HG02588 (cell line): Measurements from ENCODE around the gene PBXIP1.
A peak's percentile ranks its signal among the peaks of the same experiment; 100 is the strongest.

Source experiments
- ATAC-seq: cut with Tn5 transposase; IDR thresholded peaks from one replicate; pipeline ENCODE4 v1.9.1; 2021; ENCODE audit warnings: mild to moderate bottlenecking, moderate library complexity; ENCODE audit not compliant: unreplicated experiment

The PBXIP1 gene

GRCh38 chr1:154973344-154974101, 17.6 kb upstream of the PBXIP1 start:
- no peak for ATAC-seq

- ATAC-seq = no peak
These were observed 16.8 kb upstream of the PBXIP1 start for GRCh38 chr1:154972517-154973343.

DNA sequence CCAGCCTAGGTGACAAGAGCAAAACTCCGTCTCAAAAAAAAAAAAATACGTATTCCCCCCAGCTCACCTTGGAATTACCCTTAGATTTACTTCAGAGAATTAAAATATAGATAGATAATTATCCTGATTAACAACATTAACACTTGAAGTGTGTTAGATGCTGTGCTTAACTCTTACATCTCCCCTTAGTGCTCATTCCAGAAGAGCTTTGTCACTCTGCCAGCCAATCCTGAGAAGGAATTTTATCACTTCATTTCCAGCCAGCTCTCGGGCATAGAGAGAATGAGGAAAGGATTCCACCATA, 16.3 kb upstream of the PBXIP1 start:
- no peak for ATAC-seq

DNA sequence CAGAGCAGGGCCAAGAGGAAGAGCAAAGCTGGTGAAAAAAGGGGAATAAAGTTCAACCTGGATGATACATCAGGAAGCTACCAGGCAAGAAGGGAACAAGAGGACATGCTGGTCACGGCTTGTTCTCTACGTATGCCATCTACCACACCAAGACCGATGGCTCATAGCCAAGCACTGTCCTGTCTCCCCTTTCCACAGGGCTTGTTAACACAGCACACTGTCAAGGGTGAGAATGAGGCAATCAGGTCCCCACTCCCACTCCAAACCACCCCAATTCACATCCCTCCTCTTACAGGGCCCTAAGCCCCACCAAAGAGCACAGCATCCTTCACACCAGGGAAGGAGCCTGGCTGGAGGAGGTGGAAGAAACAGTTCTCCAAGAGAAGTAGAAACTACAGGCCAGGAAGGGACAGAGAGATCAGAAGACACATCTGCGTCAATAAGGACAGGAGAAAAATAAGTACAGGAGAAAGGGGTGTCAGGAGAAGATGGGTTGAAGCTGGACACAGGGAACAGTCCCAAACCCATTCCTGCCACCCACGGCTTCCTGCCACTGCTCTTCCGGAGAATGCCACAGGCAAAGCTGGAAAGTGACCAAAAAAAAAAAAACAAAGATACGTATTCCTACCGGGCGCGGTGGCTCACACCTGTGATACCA, 15.6 kb upstream of the PBXIP1 start:
- ATAC-seq = no peak

GRCh38 chr1:154970631-154971340, 14.9 kb upstream of the PBXIP1 start, which contains the start of gene SHC1:
TSS of gene SHC1 (minus strand) at chr1:154970747. CDS start at chr1:154970526, 221 bp downstream.
- no peak for ATAC-seq

DNA sequence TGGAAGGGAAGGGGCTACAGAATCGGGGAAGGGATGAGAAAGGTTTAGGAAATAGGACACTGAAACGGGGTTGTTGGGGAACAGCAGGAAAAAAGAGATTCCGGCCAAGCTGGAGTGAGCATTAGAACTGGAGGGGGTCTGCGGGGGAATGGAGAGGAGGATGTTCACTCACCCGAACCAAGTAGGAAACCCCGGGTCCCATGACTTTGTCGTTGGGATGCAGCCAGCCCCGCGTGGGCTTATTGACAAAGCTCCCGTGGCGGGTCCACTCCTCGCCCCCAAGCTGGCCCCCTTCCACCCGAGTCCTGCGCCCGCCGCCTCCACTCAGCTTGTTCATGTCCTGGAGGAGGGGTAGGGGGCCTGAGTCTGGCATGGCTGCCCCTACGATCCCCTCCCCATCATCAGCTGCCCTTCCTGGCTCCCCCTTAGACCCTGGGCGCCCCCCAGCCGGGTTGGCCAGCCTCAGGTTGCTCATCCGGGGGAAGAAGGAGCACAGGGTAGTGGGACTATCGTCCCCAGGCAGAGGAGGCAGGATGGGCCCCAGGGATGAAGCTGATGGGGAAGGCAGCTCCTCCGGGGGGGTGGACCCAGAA, 14.1 kb upstream of the PBXIP1 start:
- no peak for ATAC-seq

DNA sequence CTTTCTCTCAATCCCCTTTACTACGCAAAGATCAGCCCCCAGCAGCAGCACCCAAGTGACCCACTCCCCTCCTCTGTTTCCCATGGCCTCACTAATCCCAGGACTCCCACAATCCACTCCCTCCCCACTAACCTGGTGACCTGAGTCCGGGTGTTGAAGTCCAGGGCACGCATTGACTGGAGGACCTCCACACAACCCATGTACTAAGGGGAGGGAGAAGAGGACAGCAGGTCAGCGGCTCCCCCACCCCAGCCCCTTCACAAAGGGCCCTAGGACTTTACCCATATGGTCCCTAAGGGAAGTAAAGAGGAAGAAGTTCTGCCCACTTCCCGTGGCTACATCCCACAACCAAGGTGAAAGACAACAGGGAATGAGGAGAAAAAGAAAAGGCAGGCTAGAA, 13.3 kb upstream of the PBXIP1 start:
- no peak for ATAC-seq

DNA sequence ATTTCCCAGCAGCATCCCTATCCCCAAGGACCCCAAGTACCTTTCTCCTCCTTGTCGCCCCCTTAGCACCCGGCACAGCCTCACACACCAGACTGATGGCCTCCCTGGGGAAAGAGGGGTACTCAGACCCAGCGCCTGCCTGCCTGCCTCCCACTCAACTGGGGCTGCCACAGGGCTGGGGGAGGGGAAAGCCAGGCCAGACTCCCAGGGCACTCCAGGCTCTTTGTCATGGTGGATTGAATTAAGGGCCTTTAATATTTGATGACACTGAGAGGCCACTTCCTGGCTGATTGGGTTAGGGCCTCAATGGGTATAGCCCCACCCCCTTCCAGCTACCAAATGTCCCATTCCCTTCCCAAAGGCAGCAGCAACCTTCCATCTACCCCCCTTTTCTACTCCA, 12.8 kb upstream of the PBXIP1 start:
- ATAC-seq = no peak

- ATAC-seq = no peak
These were observed 11.5 kb upstream of the PBXIP1 start for GRCh38 chr1:154967331-154967950.

- no peak for ATAC-seq
These were observed 10.2 kb upstream of the PBXIP1 start for GRCh38 chr1:154966111-154966510.

DNA sequence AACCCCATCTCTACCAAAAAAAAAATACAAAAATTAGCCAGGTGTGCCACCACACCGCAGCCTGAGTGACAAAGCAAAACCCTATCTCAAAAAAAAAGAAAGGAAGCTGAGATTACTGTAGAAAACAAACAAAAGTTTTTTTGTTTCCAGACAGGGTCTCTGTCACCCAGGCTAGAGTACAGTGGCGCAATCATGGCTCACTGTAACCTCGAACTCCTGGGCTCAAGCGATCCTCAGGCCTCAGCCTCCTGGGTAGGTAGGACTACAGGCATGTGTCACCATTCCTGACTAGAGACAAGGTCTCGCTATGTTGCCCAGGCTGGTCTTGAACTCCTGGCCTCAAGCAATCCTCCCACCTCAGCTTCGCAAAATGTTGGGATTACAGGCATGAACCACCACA, 8.5 kb upstream of the PBXIP1 start:
- no peak for ATAC-seq

DNA sequence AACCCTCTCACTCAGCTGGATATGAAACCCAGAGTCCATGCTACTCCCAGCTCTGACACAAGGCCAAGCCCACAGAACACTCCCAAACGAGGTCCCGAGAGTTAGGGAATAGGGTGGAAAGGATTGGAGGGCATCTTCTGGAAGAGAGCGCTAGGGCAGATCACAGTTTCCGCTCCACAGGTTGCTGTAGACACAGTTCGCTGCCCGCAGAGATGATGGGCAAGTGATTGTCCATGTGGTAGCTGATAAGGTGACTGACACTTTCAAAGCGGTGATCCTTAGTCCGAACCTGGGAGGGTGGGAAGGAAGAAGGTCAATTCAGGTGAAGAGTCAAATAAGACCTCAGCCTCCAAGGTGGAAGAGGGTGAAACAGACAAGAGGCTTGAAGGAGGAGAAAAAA, 7.7 kb upstream of the PBXIP1 start:
- ATAC-seq = no peak

DNA sequence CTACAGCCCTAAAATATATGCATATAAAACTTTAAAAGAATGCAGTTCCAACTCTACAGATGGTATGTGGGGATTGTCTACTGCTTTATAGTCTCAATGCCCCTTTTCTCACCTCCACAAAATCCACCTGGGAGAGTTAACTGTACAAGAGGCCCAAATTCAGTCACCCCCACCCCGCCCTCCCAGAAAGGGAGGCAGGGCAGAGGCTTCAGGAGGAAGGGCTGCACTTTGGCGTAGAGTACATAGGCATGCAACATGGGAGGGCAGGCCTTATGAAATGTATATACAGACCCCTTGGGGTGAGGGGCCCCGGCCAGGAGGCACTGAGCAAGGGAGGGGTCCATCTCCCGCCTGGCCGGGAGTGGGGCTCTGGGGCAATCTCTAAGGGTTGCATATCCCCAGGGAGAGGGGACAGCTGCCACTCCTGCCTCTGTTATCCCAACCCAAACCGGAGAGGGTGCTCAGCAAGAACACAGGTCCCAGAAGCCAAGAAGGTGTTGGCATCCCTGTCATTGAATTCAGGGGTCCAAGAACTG, 7.0 kb upstream of the PBXIP1 start:
- ATAC-seq = no peak

GRCh38 chr1:154962156-154962749, 6.4 kb upstream of the PBXIP1 start:
- ATAC-seq = no peak

DNA sequence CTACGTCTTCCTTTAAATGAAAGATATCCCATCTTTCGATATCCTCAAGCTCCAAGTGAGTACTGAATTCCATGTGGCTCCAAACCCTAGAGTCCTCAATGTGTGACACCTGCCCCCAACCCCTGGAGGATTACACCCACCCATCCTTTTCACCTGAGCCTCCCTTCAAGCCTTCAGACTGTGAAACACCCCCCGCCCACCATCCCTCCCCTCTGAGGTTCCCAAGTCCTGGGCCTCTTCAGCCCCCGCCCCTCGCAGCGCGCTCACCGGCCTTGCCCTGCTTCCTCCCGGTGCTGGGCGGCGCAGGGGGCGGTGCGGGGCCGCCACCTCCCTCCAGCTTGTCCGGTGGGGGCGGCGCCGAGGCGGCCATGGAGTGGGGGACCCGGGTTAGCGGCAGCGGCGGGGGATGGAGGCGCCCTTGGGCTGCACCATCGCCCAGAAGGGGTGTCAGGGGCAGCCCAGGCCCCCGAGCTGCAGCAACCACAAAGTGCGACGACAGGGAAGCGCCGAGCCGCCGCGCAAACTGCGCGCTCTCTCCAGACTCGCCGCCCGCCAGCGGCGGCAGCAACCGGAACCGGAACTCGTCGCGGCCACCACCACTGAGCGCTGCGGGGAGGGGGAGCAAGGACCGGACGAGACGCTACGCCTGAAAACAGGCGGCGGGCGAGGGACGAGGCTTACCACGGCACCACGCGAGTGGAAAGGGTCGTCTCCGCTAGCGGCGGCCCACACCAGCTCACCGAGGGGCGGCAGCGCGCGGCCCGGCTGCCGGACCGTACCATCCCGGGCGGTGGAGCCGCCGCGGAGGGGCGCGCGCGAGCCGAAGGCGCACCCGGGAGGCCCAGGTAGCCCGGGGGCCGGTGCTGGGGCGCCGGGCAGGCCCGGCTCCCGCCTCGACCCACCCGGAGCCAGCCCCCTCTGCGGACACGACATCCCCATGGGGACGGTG, 5.6 kb upstream of the PBXIP1 start, which contains the start of gene PYGO2:
Gene PYGO2 (minus strand): TSS at position 576 of the 949 bp plus-strand sequence. CDS start 206 bp downstream, at position 370.
- ATAC-seq = peak; percentile 75

DNA sequence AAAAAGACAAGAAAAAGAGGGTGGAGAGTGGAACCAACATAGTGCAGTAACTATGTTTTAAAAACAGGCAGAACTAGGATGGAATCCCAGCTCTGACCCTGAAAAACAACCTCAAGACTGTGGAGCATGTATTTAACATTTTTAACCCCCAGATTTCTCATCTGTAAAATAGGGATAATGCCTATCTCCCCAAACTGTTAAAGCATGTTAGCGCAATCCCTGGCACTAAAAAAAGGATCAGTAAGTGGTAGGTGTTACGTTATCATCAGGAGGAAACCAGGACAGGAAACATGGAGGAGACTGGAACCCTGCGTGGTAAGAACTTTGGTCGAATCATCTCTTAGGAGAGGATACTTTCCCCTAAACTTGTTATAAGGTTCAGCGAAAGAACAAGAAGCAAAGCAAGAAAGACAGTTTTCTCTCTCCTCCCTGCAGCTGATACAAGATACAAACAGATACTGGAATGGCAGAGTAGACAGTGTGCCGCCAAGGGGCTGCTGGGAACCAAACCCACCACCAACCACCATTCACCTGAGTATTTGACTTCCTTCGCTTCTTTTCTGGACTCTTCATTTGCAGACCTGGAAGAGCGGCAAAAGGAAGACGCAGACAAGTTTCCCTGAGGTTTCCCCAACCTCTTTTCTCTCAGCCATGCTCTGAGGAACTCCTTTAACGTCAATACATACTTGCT, 4.7 kb upstream of the PBXIP1 start:
- no peak for ATAC-seq

- no peak for ATAC-seq
These were observed 3.5 kb upstream of the PBXIP1 start for GRCh38 chr1:154959426-154959780.
